ELF-1 (cell line): ENCODE measurements around the gene KLHL5.
"Not testable (repeated sequence)": the region's sequence is repeated elsewhere in the genome, so short reads cannot be mapped to it uniquely, and the experiment has no call there.

Source experiments
- DNase-seq: peaks from one replicate; pipeline ENCODE4 v3.0.0-alpha.2; 2016; ENCODE audit warnings: low read depth, low spot score

Gene KLHL5

GRCh38 chr4:39097290-39097689 lies 35.3 kb downstream of the KLHL5 start:
- DNase-seq = no peak

GRCh38 chr4:39102297-39102696 lies 40.3 kb downstream of the KLHL5 start:
- DNase-seq = no peak

GRCh38 chr4:39103291-39103690 lies 41.3 kb downstream of the KLHL5 start:
- DNase-seq = no peak

- DNase-seq = no peak
Observed at GRCh38 chr4:39104255-39104654, 42.2 kb downstream of the KLHL5 start.

- no peak for DNase-seq
Observed at GRCh38 chr4:39106011-39106410, 44.0 kb downstream of the KLHL5 start.

GRCh38 chr4:39114436-39114835 lies 52.4 kb downstream of the KLHL5 start:
- no peak for DNase-seq

- DNase-seq = no peak
Observed at GRCh38 chr4:39118034-39118658, 56.1 kb downstream of the KLHL5 start.

GRCh38 chr4:39120418-39120817 lies 58.4 kb downstream of the KLHL5 start:
- DNase-seq = no peak

- no peak for DNase-seq
Observed at GRCh38 chr4:39124885-39125599, 63.0 kb downstream of the KLHL5 start.

- DNase-seq = no peak
Observed at GRCh38 chr4:39125600-39125985, 63.6 kb downstream of the KLHL5 start.

- no peak for DNase-seq
Observed at GRCh38 chr4:39126256-39127095, 64.4 kb downstream of the KLHL5 start.

- no peak for DNase-seq
Observed at GRCh38 chr4:39133623-39134022, 71.6 kb downstream of the KLHL5 start.

- DNase-seq = no peak
Observed at GRCh38 chr4:39134683-39135306, 72.8 kb downstream of the KLHL5 start.

GRCh38 chr4:39138227-39138626 lies 76.2 kb downstream of the KLHL5 start:
- DNase-seq = not testable (repeated sequence)

- no peak for DNase-seq
Observed at GRCh38 chr4:39146211-39146610, 84.2 kb downstream of the KLHL5 start.

- DNase-seq = no peak
Observed at GRCh38 chr4:39154009-39154408, 92.0 kb downstream of the KLHL5 start.

GRCh38 chr4:39157520-39157919 lies 95.5 kb downstream of the KLHL5 start:
- DNase-seq = no peak

- no peak for DNase-seq
Observed at GRCh38 chr4:39166177-39166576, 104.1 kb downstream of the KLHL5 start.

- no peak for DNase-seq
Observed at GRCh38 chr4:39166669-39167068, 104.6 kb downstream of the KLHL5 start.

GRCh38 chr4:39169426-39169825 lies 107.4 kb downstream of the KLHL5 start:
- no peak for DNase-seq

- no peak for DNase-seq
Observed at GRCh38 chr4:39170301-39170700, 108.3 kb downstream of the KLHL5 start.
